PFSK-1 (cell line): ENCODE data around the gene ACTR6.

ENCODE experiments used
- POLR2AphosphoS5 ChIP-seq: IDR thresholded peaks from 2 replicates; pipeline ENCODE4 v1.6.1; 2012; ENCODE audit warnings: low read depth, mild to moderate bottlenecking, control low read depth, low read length, moderate library complexity
- SIN3A ChIP-seq: IDR thresholded peaks from 2 replicates; pipeline ENCODE4 v1.6.1; 2012; ENCODE audit warnings: mild to moderate bottlenecking, low read length, moderate library complexity, borderline replicate concordance; ENCODE audit not compliant: insufficient read depth
- TAF1 ChIP-seq: IDR thresholded peaks from 2 replicates; pipeline ENCODE4 v1.6.1; 2012; ENCODE audit warnings: low read length, control low read depth, borderline replicate concordance; ENCODE audit not compliant: insufficient read depth

- TF ChIP-seq POLR2AphosphoS5: no peak
- TF ChIP-seq SIN3A: no peak
- TF ChIP-seq TAF1: no peak
These were observed 8.2 kb downstream of the ACTR6 start for GRCh38 chr12:100208834-100209233.
